ENCODE data around the gene GCSAM. TPM values are rescaled to one million over a fixed set of nuclear protein-coding genes. Genes with fewer than 3 reads are reported as not detected.

GCSAM gene
- total RNA-seq, 1 donor from 2014 or later = 1.6 TPM

DNA sequence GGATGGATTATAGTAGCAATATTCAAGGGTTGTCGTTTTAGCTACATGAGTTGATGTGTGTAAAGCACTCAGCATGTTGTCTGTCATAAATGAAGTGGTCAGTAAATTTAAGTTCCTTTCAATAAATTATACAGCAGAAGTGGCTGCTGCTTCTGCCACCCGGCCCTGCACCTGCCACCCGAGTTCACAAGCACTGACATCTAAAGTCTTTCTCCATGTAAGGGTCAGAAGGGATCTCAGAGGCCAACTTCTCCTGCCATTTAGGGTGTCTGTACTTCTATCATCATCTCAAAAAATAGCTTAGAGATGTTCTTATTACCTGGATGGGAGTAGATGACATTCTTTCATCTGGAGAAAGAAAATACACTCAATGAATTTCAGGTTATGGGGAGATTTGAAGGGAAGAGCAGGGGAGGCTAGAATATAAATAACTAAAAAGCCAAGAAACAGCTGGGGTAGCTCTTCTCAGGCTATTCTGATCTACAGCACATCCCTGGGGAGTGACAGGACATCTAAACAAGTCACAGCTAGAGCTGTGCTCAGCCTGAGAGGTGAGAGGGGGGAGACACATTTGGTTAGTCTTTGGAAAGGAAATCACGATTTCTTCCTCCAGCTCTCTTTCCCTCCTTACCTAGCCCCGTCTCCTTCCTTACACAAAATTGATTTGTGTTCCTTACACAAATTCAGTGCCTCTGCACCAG is 8.0 kb downstream of the GCSAM start:
- Mint-ChIP-seq H3K4me3 (no peak overlapping the region), H3K27me3 (no peaks in the 10 kb centered on the region), H3K36me3 (ENCODE audit: low read depth) (peaks cover 46% of the 10 kb centered on the region), H3K9me3 (no peaks in the 10 kb centered on the region), H3K27ac (no peak overlapping the region), H3K4me1 (peaks cover 59% of the 10 kb centered on the region)
- no peak for DNase-seq
- intact Hi-C loops (cut with micrococcal nuclease) = no loop called here

DNA sequence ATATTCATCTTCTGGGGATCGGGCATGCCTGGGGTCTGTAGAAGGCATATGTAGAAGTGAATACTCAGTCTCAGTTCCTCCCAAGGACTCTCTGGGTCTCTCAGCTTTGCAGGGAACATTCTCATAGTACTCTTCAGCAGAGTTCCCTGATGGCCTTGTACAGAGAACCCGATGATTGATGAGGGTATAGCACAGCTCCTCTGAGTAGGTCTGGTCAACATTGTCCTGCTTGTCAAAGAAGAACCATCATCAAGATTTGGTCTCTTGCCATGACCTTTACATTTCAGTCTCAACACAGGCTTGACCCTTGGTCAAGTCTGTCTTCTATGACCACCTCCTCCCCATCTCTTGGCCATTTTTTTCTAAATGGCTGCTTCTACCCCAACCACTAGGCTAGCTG is 9.5 kb downstream of the GCSAM start:
- Mint-ChIP-seq H3K27me3 (no peaks in the 10 kb centered on the region), H3K4me1 (peaks cover 56% of the 10 kb centered on the region), H3K9me3 (no peaks in the 10 kb centered on the region), H3K36me3 (ENCODE audit: low read depth) (peaks cover 41% of the 10 kb centered on the region), H3K4me3 (no peak overlapping the region), H3K27ac (no peak overlapping the region)
- intact Hi-C loops (cut with micrococcal nuclease) = no loop called here
- DNase-seq = no peak

DNA sequence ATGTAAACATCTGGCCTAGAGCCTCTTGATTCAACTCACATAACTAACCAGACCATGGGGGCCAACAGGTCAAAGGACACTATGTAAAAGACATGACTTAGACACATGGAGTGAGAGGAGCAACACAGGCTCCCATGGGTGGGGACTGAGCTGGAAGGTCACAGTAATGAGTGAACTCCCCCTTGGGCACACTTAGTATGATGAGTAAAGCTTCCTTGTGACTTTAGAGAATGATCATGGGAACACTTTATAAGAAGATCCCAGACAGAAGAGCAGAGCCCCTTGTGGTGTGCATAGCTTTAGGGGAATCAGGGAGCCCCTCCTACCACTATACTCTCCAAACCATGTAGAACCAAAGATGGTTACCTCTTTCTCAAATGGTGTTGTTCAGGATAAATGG is 10.2 kb downstream of the GCSAM start:
- no peak overlapping the region for H3K27ac Mint-ChIP-seq
- H3K27me3 Mint-ChIP-seq = no peaks in the 10 kb centered on the region
- no peak overlapping the region for H3K4me3 Mint-ChIP-seq
- H3K36me3 Mint-ChIP-seq (ENCODE audit: low read depth) = peaks cover 42% of the 10 kb centered on the region
- DNase-seq = no peak
- H3K4me1 Mint-ChIP-seq = peaks cover 55% of the 10 kb centered on the region
- intact Hi-C loops (cut with micrococcal nuclease) = no loop called here
- no peaks in the 10 kb centered on the region for H3K9me3 Mint-ChIP-seq

DNA sequence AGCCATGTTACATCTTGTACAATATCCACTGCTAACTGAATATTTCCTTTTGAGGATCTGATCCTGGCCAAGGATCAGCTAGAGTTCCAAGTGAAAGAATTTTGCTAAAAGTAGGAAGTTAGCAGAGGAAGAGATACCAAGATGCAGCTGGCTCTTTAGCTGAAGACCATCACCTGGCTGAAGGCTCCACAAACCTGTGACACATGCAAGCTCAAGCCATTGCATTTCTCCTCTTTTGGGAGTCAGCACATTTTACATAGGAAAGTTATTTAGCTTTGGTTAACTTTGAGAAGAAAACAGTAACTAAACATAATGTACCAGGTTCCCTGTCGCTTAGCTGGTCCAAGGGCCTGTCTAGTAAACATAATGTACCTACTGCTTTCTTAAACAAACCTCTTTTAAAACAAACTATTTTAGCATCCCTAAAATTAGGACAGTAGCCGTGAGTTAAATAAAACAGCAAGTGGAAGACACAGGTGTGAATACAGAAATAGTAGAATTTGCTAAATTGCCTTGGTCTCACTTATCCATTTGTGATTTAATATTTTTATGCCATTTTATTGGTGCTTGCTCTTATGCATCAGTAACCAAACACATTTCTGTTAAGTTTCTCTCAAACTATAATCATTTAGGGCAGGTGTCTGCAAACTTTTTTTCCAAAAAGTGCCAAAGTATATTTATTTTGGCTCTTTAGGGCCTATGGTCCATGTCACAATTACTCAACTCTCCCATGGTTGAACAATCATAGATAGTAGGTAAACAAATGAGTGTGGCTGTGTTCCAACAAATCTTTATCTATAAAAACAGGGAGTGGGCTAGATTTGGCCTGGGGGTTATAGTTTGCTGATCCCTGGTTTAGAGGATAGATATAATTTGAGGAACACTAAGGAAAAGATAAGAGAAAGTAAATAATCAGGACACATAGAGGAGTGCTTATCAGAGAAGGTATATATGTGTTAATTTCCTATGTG is 11.2 kb downstream of the GCSAM start:
- Mint-ChIP-seq H3K4me3 (no peak overlapping the region), H3K4me1 (peaks cover 48% of the 10 kb centered on the region), H3K27ac (no peak overlapping the region), H3K9me3 (no peaks in the 10 kb centered on the region), H3K36me3 (ENCODE audit: low read depth) (peaks cover 52% of the 10 kb centered on the region), H3K27me3 (no peaks in the 10 kb centered on the region)
- intact Hi-C loops (cut with micrococcal nuclease) = no loop called here
- no peak for DNase-seq

DNA sequence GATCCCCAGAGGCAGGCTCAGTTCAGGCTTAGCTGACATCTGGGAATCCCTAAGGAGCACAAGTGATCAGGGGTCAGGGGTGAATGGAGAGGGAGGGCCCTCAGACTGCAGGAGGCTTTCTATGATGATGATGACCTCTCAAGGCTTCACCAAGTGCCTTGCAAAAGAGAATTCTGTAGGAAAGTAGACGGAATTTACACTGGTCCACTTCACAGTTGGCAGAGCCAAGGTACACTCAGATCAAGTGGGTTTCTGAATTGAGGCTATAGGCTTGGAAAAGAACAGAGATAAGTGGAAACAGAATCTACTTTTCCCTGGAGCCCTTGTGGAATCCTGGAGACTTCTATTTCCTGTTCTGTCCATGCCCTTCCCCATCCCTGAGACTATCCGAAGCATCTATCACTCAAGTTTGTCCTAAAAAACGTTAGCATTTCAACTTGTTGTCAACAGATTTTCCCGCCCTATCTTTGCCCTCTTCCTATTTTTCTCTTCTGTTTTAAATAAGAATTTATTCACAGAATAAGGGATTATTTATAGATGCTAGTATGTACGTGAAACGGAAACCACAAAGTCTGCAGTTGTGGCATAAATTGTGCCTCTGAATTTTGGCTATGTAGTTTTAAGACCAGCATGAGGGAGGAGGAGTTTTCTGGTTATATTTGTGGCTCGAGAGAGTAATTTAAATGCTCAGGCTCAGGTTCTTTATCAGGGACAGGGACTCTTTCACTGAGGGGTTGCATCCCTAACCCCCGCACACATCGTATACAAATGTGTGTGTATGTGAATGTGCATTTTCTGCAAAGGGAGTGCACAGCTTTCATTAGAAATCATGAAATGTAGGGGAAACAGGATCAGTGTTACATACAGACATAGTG is 12.8 kb downstream of the GCSAM start:
- no peaks in the 10 kb centered on the region for H3K9me3 Mint-ChIP-seq
- peak overlapping the region; percentile 10 for H3K27ac Mint-ChIP-seq
- no peaks in the 10 kb centered on the region for H3K27me3 Mint-ChIP-seq
- peaks cover 34% of the 10 kb centered on the region for H3K4me1 Mint-ChIP-seq
- H3K36me3 Mint-ChIP-seq (ENCODE audit: low read depth) = peaks cover 46% of the 10 kb centered on the region
- peak; percentile 64 for DNase-seq
- intact Hi-C loops (cut with micrococcal nuclease) = no loop called here
- H3K4me3 Mint-ChIP-seq = peak overlapping the region; percentile 21

DNA sequence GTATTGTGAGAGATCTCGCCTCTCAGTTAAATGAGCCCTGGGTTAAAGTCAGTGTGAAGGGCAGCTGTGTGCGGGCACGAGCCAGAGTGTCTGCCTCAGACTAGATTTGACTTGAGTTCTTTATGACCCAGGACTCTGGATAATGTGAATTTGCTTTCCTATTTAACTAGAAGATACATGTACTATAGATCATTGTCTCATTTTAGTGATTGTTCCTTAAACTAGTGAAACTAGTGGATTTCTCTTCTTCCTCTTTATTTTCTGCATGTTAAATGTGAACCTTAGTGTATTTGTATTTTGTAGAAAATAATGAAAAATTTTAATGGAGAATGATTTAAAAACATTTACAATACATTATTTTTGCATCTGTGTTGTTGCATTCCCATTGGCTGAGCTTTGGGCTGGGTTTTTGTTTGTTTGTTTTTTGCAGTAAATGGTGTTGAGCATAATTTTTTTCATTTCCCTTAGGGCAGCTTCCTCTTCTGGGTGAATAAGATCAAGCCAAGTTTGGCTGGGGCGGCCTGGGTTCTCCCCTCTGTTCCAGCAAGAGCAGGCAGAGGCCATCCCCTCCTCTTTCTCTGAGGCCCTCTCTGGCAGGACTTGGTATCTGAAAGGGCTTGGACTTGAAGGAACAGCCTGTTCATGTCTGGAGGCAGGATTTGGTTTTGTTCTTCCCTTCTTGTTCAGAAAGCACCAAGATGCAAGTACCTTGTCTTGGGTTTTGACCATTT is 15.0 kb downstream of the GCSAM start:
- intact Hi-C loops (cut with micrococcal nuclease) = no loop called here
- H3K36me3 Mint-ChIP-seq (ENCODE audit: low read depth) = peaks cover 41% of the 10 kb centered on the region
- H3K4me3 Mint-ChIP-seq = no peak overlapping the region
- H3K27me3 Mint-ChIP-seq = no peaks in the 10 kb centered on the region
- DNase-seq = no peak
- no peaks in the 10 kb centered on the region for H3K9me3 Mint-ChIP-seq
- H3K4me1 Mint-ChIP-seq = peaks cover 39% of the 10 kb centered on the region
- H3K27ac Mint-ChIP-seq = no peak overlapping the region

DNA sequence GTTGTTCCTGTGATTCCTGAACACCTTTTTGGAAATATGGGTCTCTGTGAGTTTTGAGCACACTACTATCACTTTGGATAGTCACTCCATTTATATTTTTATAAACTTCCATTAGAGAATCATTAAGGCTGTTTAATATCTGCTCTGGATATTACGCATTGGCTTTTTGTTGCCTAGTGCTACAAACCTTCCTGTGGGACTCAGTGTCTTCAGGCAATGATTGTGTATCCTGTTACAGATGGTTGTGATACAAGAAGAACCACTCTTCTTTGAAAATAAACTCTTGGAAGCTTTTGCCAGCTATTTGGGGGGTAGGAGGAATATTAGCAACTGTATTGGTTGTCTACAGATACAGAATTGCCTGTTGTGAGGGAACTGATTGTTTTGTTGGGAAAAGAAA is 15.6 kb downstream of the GCSAM start:
- intact Hi-C loops (cut with micrococcal nuclease) = no loop called here
- peaks cover 40% of the 10 kb centered on the region for H3K36me3 Mint-ChIP-seq (ENCODE audit: low read depth)
- H3K27me3 Mint-ChIP-seq = no peaks in the 10 kb centered on the region
- DNase-seq = no peak
- H3K27ac Mint-ChIP-seq = no peak overlapping the region
- peaks cover 41% of the 10 kb centered on the region for H3K4me1 Mint-ChIP-seq
- H3K9me3 Mint-ChIP-seq = no peaks in the 10 kb centered on the region
- H3K4me3 Mint-ChIP-seq = no peak overlapping the region

DNA sequence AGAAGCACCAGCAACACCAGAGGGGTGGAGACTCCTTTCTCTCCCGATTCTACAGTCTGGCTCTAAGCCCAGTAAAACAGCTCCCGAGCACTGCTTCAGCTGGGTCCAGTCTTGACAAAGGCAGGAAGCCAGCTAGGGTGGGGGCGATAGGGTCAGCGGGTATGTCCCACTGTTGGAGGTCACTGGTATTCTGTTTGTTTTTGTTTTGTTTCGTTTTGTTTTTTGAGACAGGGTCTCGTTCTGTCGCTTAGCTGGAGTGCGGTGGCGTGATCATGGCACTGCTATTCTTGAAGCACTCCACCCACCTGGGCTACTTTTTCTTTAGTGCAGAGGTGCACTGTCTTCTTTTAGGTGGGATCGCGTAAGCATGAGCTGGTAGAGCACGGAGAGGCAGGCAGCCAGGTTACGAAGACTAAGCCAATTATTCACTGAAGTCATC is 16.3 kb downstream of the GCSAM start:
- Mint-ChIP-seq H3K27me3 (no peaks in the 10 kb centered on the region), H3K36me3 (ENCODE audit: low read depth) (peaks cover 43% of the 10 kb centered on the region), H3K4me1 (peaks cover 45% of the 10 kb centered on the region), H3K9me3 (no peaks in the 10 kb centered on the region), H3K4me3 (no peak overlapping the region), H3K27ac (no peak overlapping the region)
- intact Hi-C loops (cut with micrococcal nuclease) = no loop called here
- DNase-seq = no peak

DNA sequence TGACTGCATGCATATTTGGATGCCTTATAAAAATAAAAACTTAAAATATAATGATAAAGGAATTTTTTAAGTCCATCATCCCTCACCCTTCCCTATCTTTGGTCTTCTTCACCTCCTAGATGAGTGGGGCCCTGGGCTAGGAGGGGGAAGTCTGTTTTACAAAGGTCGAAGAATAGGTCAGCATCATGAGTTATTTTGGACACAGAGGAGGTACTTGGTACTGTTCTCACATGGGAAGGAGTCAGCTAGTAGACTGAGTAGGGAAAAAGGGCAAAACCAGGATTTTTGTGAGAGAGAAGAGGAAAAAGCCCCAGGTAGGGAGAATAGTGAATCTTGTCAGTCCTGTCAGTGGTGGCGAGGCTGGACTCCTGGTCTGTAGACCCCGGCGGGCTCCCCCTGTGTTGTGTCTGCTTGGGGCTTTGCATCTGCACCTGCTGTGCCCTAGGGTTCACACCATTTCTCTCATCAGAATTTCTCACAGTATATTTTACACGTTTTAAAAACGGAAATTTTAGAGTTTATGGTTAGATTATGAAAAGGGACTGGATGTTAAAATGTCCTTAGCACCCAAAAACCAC is 17.2 kb downstream of the GCSAM start:
- no peak for DNase-seq
- Mint-ChIP-seq H3K4me3 (no peak overlapping the region), H3K4me1 (peaks cover 45% of the 10 kb centered on the region), H3K27me3 (no peaks in the 10 kb centered on the region), H3K27ac (no peak overlapping the region), H3K36me3 (ENCODE audit: low read depth) (peaks cover 45% of the 10 kb centered on the region), H3K9me3 (no peaks in the 10 kb centered on the region)
- intact Hi-C loops (cut with micrococcal nuclease) = no loop called here

DNA sequence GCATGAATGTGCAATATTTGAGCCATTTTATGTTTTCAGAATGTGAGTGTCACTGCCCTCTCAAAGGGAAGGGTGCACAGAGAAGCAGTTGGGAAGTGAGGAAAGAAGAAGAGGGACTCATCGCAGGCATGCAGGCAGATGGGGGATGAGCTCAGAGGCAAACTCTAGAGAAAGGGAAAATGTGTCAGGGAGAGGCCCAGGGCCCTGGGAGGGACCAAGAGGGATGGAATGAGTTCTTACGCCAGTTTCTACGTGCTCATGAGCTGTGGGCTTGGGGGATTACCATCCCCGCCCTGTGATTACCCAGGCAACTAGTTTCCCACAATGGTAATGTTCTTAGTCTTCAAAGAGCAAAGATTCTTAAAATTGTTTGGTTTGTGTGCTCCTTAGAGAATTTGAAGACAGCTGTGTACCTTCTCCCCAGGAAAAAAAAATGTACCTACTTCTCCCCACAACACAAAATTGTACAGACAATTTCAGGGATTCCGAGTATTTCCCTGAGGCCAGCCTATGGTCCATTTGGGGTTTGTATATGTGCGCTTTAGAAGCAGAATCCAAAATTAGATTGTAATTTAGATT is 17.8 kb downstream of the GCSAM start:
- Mint-ChIP-seq H3K27ac (peak overlapping the region; percentile 39), H3K27me3 (no peaks in the 10 kb centered on the region)
- DNase-seq = no peak

DNA sequence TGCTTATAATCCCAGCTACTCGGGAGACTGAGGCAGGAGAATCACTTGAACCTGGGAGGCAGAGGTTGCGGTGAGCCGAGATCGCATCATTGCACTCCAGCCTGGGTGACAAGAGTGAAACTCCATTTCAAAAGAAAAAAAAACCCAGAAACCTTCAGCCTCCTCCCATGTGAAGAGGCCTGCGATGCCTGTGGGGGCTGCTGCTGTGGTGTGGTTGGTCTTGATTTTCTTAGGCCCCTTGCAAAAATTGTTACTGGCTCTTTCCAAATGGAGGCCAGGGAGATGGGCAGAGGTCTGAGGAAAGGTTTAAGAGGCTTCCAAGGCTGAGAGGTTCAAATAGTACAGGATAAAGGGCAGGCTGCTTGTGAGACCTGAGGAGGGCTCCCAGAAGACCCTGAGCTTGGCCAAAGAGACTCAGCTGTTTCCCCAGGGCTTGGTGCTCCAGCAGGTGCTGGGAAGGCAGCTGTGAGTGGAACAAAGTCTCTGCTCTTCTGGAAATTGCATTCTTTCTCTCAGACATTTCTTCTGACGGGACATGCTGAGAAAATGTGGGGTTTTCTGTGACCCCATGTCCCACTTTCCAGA is 18.4 kb downstream of the GCSAM start:
- Mint-ChIP-seq H3K27ac (no peak overlapping the region), H3K36me3 (ENCODE audit: low read depth) (peaks cover 43% of the 10 kb centered on the region), H3K4me3 (no peak overlapping the region), H3K4me1 (peaks cover 35% of the 10 kb centered on the region), H3K27me3 (no peaks in the 10 kb centered on the region), H3K9me3 (no peaks in the 10 kb centered on the region)
- no peak for DNase-seq
- intact Hi-C loops (cut with micrococcal nuclease) = loop anchor here (5.0 kb wide), 1 partner anchor 418 kb away; no protein-coding TSS in a partner anchor

More for the DNA sequence above, 17.8 kb downstream of the GCSAM start:
- Mint-ChIP-seq H3K4me1 (peaks cover 40% of the 10 kb centered on the region), H3K4me3 (no peak overlapping the region), H3K9me3 (no peaks in the 10 kb centered on the region), H3K36me3 (ENCODE audit: low read depth) (peaks cover 44% of the 10 kb centered on the region)
- intact Hi-C loops (cut with micrococcal nuclease) = no loop called here

DNA sequence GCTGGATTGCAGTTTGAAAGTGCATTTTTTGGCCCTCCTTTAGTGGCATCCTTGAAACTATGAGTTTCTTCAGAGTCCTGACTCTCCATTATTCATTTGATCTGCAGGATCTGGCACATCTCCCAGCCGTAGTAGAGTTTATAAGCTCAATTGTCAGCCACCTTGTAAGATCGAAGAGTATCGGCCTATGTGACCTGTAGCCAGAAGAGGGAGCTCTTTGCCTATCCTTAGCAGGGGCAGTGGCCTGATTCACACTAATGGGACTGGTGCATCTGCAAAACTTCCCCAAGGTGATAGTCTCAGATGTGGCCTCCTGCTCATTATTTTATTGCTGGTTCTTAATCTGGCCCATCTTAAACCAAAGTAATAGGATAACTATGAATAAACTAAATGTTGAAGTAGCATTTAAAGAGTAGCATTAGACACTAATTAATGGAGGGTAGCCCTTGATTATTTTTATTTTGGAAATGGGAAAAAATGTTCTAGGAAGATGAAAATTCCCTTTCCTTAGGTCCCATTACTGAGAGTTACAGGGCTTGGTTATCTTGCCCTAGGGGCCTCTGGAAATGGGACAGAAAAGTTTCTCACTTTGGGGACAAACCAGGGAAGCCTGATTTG is 21.2 kb downstream of the GCSAM start:
- Mint-ChIP-seq H3K27me3 (no peaks in the 10 kb centered on the region), H3K27ac (peak overlapping the region; percentile 6), H3K9me3 (no peaks in the 10 kb centered on the region), H3K4me3 (no peak overlapping the region), H3K36me3 (ENCODE audit: low read depth) (peaks cover 33% of the 10 kb centered on the region), H3K4me1 (peaks cover 21% of the 10 kb centered on the region)
- peak; percentile 89 for DNase-seq
- intact Hi-C loops (cut with micrococcal nuclease) = loop anchor here (2.0 to 5.0 kb wide), 4 partner anchors 21 to 420 kb away; partner anchors contain the start of gene GCSAM

Data from activated CD4-positive, alpha-beta T cell treated with anti-CD3 and anti-CD28 coated beads, Interleukin-2, amount 10 ng/mL, durations not matched to agents 24 days and 14 days (primary cell).